Ecto neural progenitor cell (in vitro differentiated cells): Measurements from ENCODE around the gene SVIL.

Experiments
- DNase-seq: peaks from one replicate; pipeline ENCODE4 v3.0.0-alpha.2; 2018; ENCODE audit warnings: low spot score

SVIL gene

GRCh38 chr10:29634764-29635625, at the start of gene SVIL:
Gene SVIL (minus strand): TSS chr10:29634971. CDS start chr10:29555058, 79,913 bp downstream.
- DNase-seq, result no peak

DNA sequence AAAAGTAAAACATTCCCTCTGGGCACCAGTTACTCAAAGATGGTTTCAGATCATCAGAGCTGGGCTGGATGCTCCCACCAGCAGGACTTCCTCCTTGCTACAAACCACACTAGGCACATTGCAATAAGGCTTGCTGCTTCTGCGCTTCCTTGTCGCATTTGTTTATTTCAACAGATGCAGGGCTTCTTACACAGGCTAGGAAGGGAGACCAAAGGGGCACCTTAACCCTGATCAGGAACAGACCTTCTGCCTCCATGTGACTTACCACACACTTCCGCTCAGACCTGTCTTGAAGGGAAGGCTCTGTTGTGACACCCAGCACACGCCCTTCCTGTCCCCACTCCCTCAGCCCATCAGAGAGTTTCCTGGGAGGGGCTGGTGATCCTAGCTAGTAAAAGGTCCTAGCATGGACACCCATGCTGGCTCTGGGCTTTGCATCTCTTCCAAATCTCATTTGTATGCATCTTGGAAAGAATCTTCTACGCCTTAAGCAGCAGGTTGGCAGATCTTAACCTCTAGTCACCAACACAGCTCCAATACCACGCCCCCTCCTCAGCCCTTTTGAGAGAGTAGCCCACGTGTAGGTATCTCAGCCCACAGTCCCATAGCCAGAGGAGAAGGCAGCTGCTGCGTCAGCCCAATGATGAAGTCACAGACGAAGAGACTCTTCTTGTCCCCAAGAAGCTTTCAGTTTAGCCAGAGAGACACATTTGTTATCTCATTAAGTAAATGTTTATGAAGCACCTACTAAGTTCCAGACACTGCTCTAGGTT, 47.1 kb upstream of the SVIL start:
- no peak for DNase-seq

- DNase-seq, result no peak
Observed at GRCh38 chr10:29680091-29680490, 45.3 kb upstream of the SVIL start.

GRCh38 chr10:29676732-29677131, 42.0 kb upstream of the SVIL start:
- DNase-seq, result no peak

- DNase-seq, result no peak
Observed at GRCh38 chr10:29675984-29676383, 41.2 kb upstream of the SVIL start.

DNA sequence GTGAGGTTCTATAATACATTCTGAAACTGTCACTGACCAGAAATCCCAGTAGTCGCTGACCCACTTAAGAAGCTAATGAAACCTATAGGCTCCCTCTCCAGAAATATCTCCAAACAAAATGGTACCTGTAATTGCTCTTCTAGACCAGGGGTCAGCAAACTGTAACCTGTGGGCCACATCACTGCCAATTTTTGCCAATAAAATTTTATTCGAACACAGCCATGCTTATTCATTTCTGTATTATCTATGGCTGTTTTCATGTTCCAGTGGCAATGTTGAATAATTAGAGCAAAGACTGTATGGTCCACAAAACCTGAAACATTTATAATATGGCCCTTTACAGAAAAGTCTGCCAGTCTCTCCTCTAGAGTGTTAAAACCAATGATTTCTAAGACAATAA, 37.2 kb upstream of the SVIL start:
- no peak for DNase-seq

DNA sequence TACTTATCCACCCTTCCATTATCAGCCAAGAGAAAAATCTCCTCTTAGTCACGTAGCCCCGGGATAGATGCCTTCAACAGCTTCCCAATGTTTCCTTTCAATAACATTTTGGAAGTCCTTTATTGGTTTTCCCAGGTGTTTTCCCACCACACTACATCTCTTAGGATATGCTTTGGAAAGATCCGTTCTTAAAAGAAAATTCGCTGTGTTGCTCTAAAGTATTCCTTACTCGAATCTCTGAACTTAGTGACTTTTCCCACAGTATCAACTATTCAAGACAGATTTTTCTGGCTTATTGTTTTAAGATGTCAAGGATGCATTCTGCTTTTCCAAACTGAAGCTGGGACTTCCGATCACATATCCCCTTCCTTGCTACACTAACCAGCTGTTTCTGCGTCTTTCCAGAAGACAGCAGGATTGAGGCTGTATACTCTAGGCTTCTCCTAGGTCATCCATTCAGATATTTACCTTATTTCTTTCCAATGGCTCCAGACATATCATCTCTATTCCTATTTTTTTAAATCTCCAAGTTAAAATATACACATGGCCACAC, 36.5 kb upstream of the SVIL start:
- no peak for DNase-seq

DNA sequence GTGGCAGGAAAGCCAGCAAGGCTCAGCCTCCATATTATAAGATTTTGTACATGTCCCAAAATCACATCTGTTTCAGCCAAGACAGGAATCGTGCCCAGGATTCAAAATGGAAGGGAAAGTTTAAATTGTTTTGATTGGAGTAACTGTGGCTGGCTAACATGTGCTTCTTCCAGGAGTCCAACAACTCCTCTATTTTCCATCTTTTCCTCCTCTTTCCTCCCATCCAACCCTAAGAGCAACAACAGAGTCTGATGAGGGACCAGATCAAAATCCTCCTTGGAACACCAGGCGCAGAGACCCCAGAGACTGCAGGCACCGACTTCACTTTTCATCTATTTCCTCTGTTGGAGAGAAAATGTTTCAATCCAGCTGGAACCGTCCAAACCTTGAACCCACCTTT, 36.0 kb upstream of the SVIL start:
- DNase-seq, result no peak

- DNase-seq, result no peak
Observed at GRCh38 chr10:29669149-29669548, 34.4 kb upstream of the SVIL start.

DNA sequence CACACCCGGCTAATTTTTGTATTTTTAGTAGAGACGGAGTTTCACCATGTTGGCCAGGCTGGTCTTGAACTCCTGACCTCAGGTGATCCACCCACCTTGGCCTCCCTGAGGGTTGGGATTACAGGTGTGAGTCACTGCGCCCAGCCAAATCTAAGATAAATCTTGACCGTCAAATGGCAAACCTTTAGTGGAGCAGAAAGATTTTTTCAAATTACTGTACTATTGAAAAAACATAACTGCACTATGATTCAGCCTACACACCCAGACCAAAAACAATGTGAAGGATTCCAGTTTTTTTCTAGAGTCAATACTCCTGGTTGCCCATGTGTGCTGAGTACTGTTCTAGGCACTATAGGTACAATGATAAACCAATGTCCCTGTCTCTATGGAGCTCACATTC, 33.9 kb upstream of the SVIL start:
- no peak for DNase-seq

DNA sequence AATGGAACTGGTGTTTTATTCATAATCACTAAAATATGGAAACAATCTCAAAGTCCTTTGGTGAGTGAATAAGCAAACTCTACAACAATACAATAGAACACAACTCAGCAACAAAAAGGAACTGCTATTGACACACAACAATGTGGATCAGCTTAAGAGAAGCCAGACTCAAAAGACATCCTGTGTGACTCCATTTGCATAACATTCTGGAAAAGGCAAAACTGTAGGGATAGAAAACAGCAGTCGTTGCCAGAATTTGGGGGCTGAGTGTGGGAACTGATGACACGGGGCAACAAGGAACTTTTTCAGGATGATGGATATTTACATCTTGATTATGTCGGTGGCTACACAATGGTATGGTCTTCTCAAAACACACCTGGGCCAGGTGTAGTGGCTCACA, 32.4 kb upstream of the SVIL start:
- DNase-seq, result no peak

DNA sequence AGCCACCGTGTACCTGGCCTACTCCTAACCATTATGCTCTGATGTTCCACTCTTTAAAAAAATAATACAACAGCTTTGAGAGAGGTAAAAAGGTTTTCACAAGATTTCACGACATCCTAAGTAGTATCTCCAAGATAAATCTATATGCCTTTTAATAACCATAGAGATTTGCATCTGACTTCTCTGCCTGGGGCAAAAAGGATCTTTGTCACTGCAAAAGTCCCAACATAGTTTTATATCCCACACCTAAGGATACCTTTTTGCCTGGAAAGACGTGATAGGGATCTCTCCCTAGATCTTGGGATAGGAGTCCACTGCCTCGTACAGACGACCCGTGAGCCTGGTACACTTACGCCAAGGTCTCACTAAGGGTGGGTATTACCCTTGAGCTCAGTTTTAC, 31.4 kb upstream of the SVIL start:
- DNase-seq, result no peak

GRCh38 chr10:29663718-29664117, 28.9 kb upstream of the SVIL start:
- DNase-seq, result no peak

- DNase-seq, result no peak
Observed at GRCh38 chr10:29658984-29659965, 24.5 kb upstream of the SVIL start.

DNA sequence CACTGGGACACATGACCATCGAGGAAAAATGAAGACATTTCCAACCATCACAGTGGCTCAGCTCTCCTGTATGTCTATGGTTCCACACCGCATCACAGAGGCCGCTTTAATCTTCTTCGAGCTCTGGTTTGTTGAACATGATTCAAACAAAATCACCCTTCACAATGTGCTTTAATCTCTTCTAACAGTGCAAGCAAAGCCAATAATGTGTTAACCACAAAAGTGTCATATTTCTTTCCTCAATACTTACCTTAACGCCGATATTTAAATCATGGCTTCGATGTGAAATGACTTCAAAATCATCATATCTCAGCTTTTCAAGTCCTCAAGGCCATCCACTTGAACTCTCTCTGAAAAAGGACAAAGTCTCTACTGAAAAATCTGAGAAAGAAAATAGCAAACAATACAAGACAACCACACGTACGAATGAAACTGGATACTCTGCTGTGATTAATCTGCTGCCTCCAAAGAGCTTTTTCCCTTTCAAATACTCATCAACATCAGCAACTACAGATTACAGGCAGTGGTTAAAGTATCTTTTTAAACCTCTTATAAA, 23.0 kb upstream of the SVIL start:
- DNase-seq, result no peak

- no peak for DNase-seq
Observed at GRCh38 chr10:29656451-29656992, 21.8 kb upstream of the SVIL start.

GRCh38 chr10:29652192-29652591, 17.4 kb upstream of the SVIL start:
- DNase-seq, result no peak

- no peak for DNase-seq
Observed at GRCh38 chr10:29651767-29652166, 17.0 kb upstream of the SVIL start.

DNA sequence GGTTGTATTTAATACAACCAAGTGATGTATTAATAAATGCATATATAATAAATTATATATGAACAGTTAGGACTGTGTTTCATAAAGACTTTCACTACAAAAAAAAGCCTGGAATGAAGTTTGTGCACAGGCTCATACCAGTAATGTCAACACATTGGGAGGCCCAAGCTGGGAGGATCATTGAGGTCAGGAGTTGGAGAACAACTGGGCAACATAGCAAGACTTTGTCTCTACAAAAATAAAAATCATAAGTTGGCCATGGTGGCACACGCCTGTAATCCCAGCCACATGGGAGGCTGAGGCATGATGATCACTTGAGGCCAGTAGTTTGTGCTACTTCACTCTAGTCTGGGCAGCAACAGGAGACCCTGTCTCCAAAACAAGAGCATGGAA, 15.8 kb upstream of the SVIL start:
- DNase-seq, result no peak

- DNase-seq, result no peak
Observed at GRCh38 chr10:29649561-29650551, 15.1 kb upstream of the SVIL start.
